Tibial nerve (tissue), 4 donors: ENCODE data around the gene FAM219A. TPM values are rescaled to one million over a fixed set of nuclear protein-coding genes. Genes with fewer than 3 reads are reported as not detected.
"Not testable (repeated sequence)": the region's sequence is repeated elsewhere in the genome, so short reads cannot be mapped to it uniquely, and the experiment has no call there.

Source experiments
- DNase-seq, 2 donors: peaks; one replicate each; pipeline ENCODE4 v3.0.0-alpha.2; 2019; ENCODE audit warnings: low spot score in 2 of 2
- H3K27ac ChIP-seq, 4 donors: fragments of 200-600 bp; sonication (generic) in 3 of 4; one replicate each; pipeline ENCODE4 v1.5.1; 2017 to 2019; ENCODE audit warnings: mild to moderate bottlenecking in 1 of 4
- H3K27me3 ChIP-seq, 2 donors: fragments of 200-600 bp; sonication (generic) in 1 of 2; one replicate each; pipeline versions ENCODE4 v1.5.1 to v1.6.0; 2017 to 2019
- H3K36me3 ChIP-seq, 3 donors: fragments of 200-600 bp; sonication (generic); one replicate each; pipeline ENCODE4 v1.5.1; 2018 to 2019
- H3K4me1 ChIP-seq, 4 donors: fragments of 200-600 bp; sonication (generic) in 3 of 4; one replicate each; pipeline ENCODE4 v1.5.1; 2017 to 2019
- H3K4me3 ChIP-seq, 4 donors: fragments of 200-600 bp; sonication (generic) in 3 of 4; one replicate each; pipeline ENCODE4 v1.5.1; 2017 to 2019; ENCODE audit warnings: mild to moderate bottlenecking in 1 of 4, moderate library complexity in 1 of 4
- H3K9me3 ChIP-seq, 4 donors: fragments of 200-600 bp; sonication (generic) in 3 of 4; one replicate each; pipeline ENCODE4 v1.5.1; 2017 to 2019
- EP300 ChIP-seq, 2 donors: sonication (generic); formaldehyde crosslinking; IDR thresholded peaks; one replicate each; pipeline ENCODE4 v1.6.1; 2017; ENCODE audit warnings: antibody characterized with exemption in 2 of 2, mild to moderate bottlenecking in 1 of 2
- POLR2A ChIP-seq, 2 donors: fragments of 450-650 bp; IDR thresholded peaks; one replicate each; pipeline ENCODE4 v1.6.1; 2017; ENCODE audit warnings: antibody characterized with exemption in 2 of 2, mild to moderate bottlenecking in 2 of 2, moderate library complexity in 2 of 2
- WGBS, 2 donors: methylation state at CpG; one replicate each; pipeline ENCODE4 v1.1.5; 2018; 5-methylcytosine and 5-hydroxymethylcytosine counted together
- small RNA-seq: library from RNA; depleted of rRNA; stranded (forward); fragments of <200 nt; gene quantifications from one replicate; pipeline ENCODE3, GENCODE V24; 2016
- total RNA-seq, 4 donors: library from RNA; depleted of rRNA; stranded (reverse); fragments of >200 nt; gene quantifications; one replicate each; pipeline ENCODE4 v1.1.0, GENCODE V29; 2016
- TF ChIP-seq, protein P1 (sequence below), 5 experiments: fragments of 200-600 bp in 3 of 5; fragments of 450-650 bp in 2 of 5; sonication (generic) in 3 of 5; IDR thresholded peaks; one replicate each; pipeline ENCODE4 v1.5.1; 2016 to 2019; ENCODE audit warnings: antibody characterized with exemption in 5 of 5, mild to moderate bottlenecking in 3 of 5, moderate library complexity in 2 of 5

Gene FAM219A
- total RNA-seq, 4 donors from 2014 or later, result 8.5 to 15.6 (median 13.6) TPM

DNA sequence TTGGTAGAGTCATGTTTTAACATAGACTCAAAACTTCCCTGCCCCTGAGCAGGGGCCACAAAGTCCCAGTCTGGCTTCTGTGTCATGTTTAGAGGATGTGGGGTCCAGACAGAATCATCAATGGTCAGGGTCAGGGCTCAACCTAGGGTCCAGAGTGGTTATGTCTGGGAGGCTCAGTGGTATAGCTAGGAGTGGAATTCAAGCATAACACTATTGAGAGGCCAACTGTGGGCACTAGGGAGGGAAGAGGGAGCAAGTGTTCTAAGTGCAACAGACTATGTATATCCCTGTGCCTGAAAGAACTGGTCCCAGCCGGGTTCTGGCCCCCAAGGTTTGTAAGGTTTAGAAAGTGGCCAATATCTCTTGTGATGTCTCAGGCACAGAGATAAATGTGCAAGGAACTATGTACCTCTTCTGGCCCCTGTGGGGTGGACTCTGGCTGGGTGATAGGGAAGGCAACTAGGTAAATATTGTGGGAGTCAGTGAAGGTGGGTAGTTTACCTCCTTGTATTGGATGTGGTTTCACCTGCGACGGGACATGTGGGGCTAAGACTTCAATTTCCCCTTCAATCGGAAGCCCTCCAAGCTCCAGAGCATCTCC lies 95.7 kb downstream of the FAM219A start:
- WGBS, 2 donors, result 81 to 98% methylated on average over 4 of the region's 4 CpGs
- DNase-seq, result no peak
- TF ChIP-seq EP300 (IDR thresholded peaks at IDR 0.05), result no peak
- TF ChIP-seq, protein P1, sequence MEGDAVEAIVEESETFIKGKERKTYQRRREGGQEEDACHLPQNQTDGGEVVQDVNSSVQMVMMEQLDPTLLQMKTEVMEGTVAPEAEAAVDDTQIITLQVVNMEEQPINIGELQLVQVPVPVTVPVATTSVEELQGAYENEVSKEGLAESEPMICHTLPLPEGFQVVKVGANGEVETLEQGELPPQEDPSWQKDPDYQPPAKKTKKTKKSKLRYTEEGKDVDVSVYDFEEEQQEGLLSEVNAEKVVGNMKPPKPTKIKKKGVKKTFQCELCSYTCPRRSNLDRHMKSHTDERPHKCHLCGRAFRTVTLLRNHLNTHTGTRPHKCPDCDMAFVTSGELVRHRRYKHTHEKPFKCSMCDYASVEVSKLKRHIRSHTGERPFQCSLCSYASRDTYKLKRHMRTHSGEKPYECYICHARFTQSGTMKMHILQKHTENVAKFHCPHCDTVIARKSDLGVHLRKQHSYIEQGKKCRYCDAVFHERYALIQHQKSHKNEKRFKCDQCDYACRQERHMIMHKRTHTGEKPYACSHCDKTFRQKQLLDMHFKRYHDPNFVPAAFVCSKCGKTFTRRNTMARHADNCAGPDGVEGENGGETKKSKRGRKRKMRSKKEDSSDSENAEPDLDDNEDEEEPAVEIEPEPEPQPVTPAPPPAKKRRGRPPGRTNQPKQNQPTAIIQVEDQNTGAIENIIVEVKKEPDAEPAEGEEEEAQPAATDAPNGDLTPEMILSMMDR (IDR thresholded peaks at IDR 0.05), result no peak
- Histone ChIP-seq H3K9me3 (no peaks in the 10 kb centered on the region), H3K4me3 (no peak overlapping the region), H3K27ac (no peak overlapping the region), H3K4me1 (peaks cover 0 to 3% (median 0%) of the 10 kb centered on the region in 4 donors), H3K36me3 (peaks cover 0 to 10% (median 0%) of the 10 kb centered on the region in 3 donors), H3K27me3 (no peaks in the 10 kb centered on the region)

- not testable (repeated sequence) for H3K27ac ChIP-seq, H3K4me1 ChIP-seq, H3K4me3 ChIP-seq, DNase-seq, H3K27me3 ChIP-seq
- peaks cover 0 to 35% (median 0%) of the 10 kb centered on the region in 3 donors for H3K36me3 ChIP-seq
- WGBS, 2 donors, result 88 to 91% methylated on average over 1 of the region's 1 CpG
- peaks cover 0 to 22% (median 5%) of the 10 kb centered on the region in 4 donors for H3K9me3 ChIP-seq
Observed at GRCh38 chr9:34352957-34353356, 105.4 kb downstream of the FAM219A start.

- not testable (repeated sequence) for H3K27ac ChIP-seq, DNase-seq, H3K4me3 ChIP-seq, H3K4me1 ChIP-seq, H3K27me3 ChIP-seq
- WGBS, 2 donors, result 95 to 96% methylated on average over 7 of the region's 7 CpGs
- H3K36me3 ChIP-seq, result peaks cover 0 to 35% (median 0%) of the 10 kb centered on the region in 3 donors
- peaks cover 0 to 21% (median 5%) of the 10 kb centered on the region in 4 donors for H3K9me3 ChIP-seq
Observed at GRCh38 chr9:34352122-34352652, 106.2 kb downstream of the FAM219A start.

GRCh38 chr9:34349324-34349723 lies 109.0 kb downstream of the FAM219A start:
- no peak for DNase-seq
- 95 to 99% methylated on average over 3 of the region's 3 CpGs for WGBS, 2 donors
- no peak for TF ChIP-seq POLR2A (IDR thresholded peaks at IDR 0.05)
- TF ChIP-seq, protein P1 (IDR thresholded peaks at IDR 0.05), result no peak
- TF ChIP-seq EP300 (IDR thresholded peaks at IDR 0.05), result no peak
- H3K4me1 ChIP-seq, result peaks cover 0 to 18% (median 4%) of the 10 kb centered on the region in 4 donors
- no peak overlapping the region for H3K4me3 ChIP-seq
- no peaks in the 10 kb centered on the region for H3K27me3 ChIP-seq
- H3K9me3 ChIP-seq, result no peaks in the 10 kb centered on the region
- peaks cover 0 to 26% (median 0%) of the 10 kb centered on the region in 3 donors for H3K36me3 ChIP-seq
- no peak overlapping the region for H3K27ac ChIP-seq

Small RNA genes within 50 kb of the gene (small RNA-seq; reads per million reads assigned to genes)
- gene RF00019, result not detected
- not detected for gene RN7SKP24

Other genes with a start within 250 kb of the FAM219A start
- gene KIF24, start 129.3 kb downstream of the FAM219A start, total RNA-seq, result 1 to 10 TPM in 3 of 4 donors, under 1 TPM in 1; 0.59 to 1.9 (median 1.5) TPM
- gene NUDT2, start 129.0 kb downstream of the FAM219A start, total RNA-seq, result 10 to 100 TPM; 14.1 to 55.5 (median 25.4) TPM
- 1 to 10 TPM; 4.8 to 9.0 (median 6.9) TPM for gene MYORG, start 81.7 kb downstream of the FAM219A start, total RNA-seq
- 1 to 10 TPM in 1 of 4 donors, under 1 TPM in 2, not detected in 1; 0.42 to 3.9 (median 0.66) TPM for gene DNAI1, start 235 bp upstream of the FAM219A start, total RNA-seq
- gene ENHO, start 64.4 kb upstream of the FAM219A start, total RNA-seq, result 10 to 100 TPM in 3 of 4 donors, 1 to 10 TPM in 1; 2.7 to 22.1 (median 16.3) TPM
- 10 to 100 TPM; 19.8 to 40.9 (median 34.7) TPM for gene CNTFR, start 131.2 kb upstream of the FAM219A start, total RNA-seq
- gene RPP25L, start 153.5 kb upstream of the FAM219A start, total RNA-seq, result 10 to 100 TPM; 31.4 to 45.9 (median 45.4) TPM
- gene DCTN3, start 161.9 kb upstream of the FAM219A start, total RNA-seq, result 10 to 100 TPM; 64.7 to 87.5 (median 73.7) TPM
- 1 to 10 TPM in 2 of 4 donors, under 1 TPM in 2; 0.30 to 2.1 (median 1.3) TPM for gene ARID3C, start 170.5 kb upstream of the FAM219A start, total RNA-seq
- 100 to 1,000 TPM in 2 of 4 donors, 10 to 100 TPM in 2; 92.6 to 128 (median 107) TPM for gene SIGMAR1, start 179.2 kb upstream of the FAM219A start, total RNA-seq
- gene GALT, start 188.1 kb upstream of the FAM219A start, total RNA-seq, result 10 to 100 TPM; 38.5 to 75.3 (median 63.7) TPM
- 10 to 100 TPM; 27.3 to 48.8 (median 39.6) TPM for gene IL11RA, start 193.6 kb upstream of the FAM219A start, total RNA-seq
- 10 to 100 TPM in 1 of 4 donors, not detected in 3; 45.1 TPM for gene CCL27, start 204.1 kb upstream of the FAM219A start, total RNA-seq
- gene CCL19, start 232.7 kb upstream of the FAM219A start, total RNA-seq, result not detected